AG04449 (cell line): ENCODE measurements around the gene SRCAP.
A peak's percentile ranks its signal among the peaks of the same experiment; 100 is the strongest.

Source experiments
- CTCF ChIA-PET: fragments of 350-600 bp; formaldehyde crosslinking; extraction: SDS; loops from one replicate; lab custom pipeline; 2021; ENCODE audit warnings: antibody characterized with exemption; lab: Yijun Ruan, JAX
- POLR2A ChIA-PET: fragments of 400-600, 350-600 bp; formaldehyde crosslinking; extraction: SDS; loops from one replicate; lab custom pipeline; 2020; ENCODE audit warnings: antibody characterized with exemption, inconsistent platforms; lab: Yijun Ruan, JAX
- DNase-seq: peaks from one replicate; pipeline ENCODE4 v3.0.0-alpha.2; 2010; ENCODE audit warnings: low read depth, low spot score
- H3K4me3 ChIP-seq: 2 replicates; pipeline ENCODE4 v1.5.1; 2011; ENCODE audit warnings: low read depth, mild to moderate bottlenecking, control low read depth, low read length
- CTCF ChIP-seq: IDR thresholded peaks from one replicate; pipeline ENCODE4 v1.5.1; 2011; ENCODE audit warnings: mild to moderate bottlenecking, moderate library complexity, low read length, control low read depth, inconsistent platforms; ENCODE audit not compliant: insufficient read depth; ENCODE audit errors: missing control alignments

SRCAP gene

GRCh38 chr16:30775392-30776188 lies 76.6 kb downstream of the SRCAP start:
- CTCF ChIA-PET: interaction anchor here (1.5 to 2.2 kb wide), 2 partner anchors 11 to 127 kb away, joined by 6 to 11 read pairs; no protein-coding TSS in a partner anchor
- POLR2A ChIA-PET: interaction anchor here (1.0 to 1.9 kb wide), 6 partner anchors 12 to 148 kb away, joined by 3 to 10 read pairs (median 5); partner anchors contain the start of genes CTF1, FBXL19 and PHKG2
- DNase-seq: no peak
- H3K4me3 ChIP-seq: peak overlapping the region; percentile 75
- no peak for TF ChIP-seq CTCF

DNA sequence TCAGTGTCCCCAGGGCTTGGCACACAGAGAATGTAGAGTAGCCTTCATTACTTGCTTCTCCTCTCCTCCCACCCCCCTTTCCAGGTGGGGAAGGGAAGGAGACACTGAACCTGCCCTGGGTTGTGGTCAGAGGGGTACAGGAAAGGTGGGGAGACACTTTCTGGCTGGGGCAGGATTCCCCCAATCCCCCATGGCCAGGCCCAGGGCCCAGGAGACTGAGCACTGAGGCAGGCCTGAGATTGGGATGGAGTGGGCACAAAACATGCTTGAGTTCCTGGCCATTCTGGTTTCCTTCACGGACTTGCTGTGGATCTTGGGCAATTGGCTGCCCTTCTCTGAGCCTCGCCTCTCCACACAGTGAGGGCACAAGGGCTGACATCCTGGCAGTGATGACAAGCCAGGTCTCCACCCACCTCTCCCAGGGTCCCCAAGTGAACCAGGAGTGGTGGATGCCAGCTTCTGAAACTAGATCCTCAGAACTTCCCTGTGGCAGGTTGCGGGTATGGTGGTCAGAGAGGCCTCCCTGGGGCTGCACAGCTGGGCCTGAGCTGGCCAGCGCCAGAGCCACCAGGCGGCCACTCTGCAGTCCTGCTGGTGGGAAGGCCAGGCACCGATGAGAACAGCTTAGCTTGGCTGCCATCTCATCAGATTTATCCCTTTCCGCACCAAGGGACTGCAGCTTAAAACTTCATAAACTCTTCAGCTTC lies 78.8 kb downstream of the SRCAP start:
- CTCF ChIA-PET: interaction anchor here (0.7 to 1.4 kb wide), 4 partner anchors 35 to 67 kb away, joined by 3 to 9 read pairs (median 4); no protein-coding TSS in a partner anchor
- DNase-seq: no peak
- no peak overlapping the region for H3K4me3 ChIP-seq
- no peak for TF ChIP-seq CTCF
- POLR2A ChIA-PET: interaction anchor here (0.6 to 1.1 kb wide), 3 partner anchors 9 to 322 kb away, joined by 3 to 5 read pairs (median 4); partner anchors contain the start of gene ZNF629

DNA sequence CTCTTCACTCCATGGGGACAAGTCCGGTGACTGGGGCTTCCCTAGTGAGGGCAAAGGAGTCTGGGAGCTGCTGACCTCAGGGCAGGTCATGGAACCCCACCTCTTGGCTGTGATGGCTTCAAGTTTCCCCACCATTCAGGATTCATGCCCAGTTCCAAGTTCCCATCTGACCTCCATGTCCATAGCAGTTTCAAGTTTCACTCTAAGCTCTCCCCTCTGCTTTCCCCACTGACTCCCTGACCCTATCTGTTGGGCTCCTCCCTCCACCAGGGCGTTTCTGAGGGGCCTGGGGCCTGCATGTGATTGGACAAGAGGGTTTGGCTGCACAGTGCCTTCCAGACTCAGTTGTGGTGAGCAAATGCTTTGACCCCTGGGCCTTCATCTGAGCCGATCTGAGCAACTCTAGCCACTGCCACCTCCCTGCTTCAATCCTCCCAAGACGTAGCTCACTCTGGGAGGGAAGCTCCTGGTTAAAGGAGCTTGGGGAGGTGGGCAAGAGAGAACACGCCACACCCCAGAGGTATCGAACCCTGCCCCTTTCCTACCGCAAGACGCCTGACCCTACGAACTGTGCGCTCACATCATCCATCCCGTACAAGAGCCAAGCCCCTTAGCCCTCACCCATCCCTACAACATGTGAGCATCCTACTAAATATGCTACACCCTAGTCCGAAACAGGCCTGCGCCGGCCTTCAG lies 79.7 kb downstream of the SRCAP start:
- no peak for TF ChIP-seq CTCF
- POLR2A ChIA-PET: interaction anchor here (0.8 to 1.1 kb wide), 3 partner anchors 8 to 28 kb away, joined by 3 to 5 read pairs (median 3); partner anchors contain the start of gene ZNF629
- CTCF ChIA-PET: interaction anchor here (0.7 to 1.9 kb wide), 4 partner anchors 34 to 123 kb away, joined by 3 to 9 read pairs (median 6); no protein-coding TSS in a partner anchor
- DNase-seq: no peak
- no peak overlapping the region for H3K4me3 ChIP-seq

GRCh38 chr16:30779596-30779995 lies 80.6 kb downstream of the SRCAP start:
- DNase-seq: no peak
- no peak overlapping the region for H3K4me3 ChIP-seq
- ChIA-PET POLR2A (no interaction called here), CTCF (interaction anchor here (1.9 kb wide), 1 partner anchor 123 kb away, joined by 9 read pairs; no protein-coding TSS in a partner anchor)
- no peak for TF ChIP-seq CTCF

DNA sequence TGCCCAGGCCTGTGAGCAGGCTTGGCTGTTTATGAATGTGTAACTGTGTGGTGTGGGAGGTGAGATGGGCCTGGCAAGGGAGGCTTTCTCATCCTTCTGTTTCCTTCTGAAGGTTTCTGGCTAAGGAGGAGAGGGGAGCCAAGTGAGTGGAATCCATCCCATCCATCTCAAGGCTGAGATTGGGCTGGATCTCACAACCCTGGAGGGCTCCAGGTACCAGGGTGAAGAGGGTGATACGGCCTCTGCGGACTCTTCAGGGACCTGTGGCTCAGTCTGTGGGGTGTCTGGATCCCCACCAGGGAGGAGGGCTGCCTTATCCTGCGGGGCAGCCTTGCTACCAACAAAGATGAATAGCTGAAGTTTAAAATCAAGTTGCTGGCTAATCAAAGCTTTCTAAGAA lies 81.0 kb downstream of the SRCAP start:
- ChIA-PET POLR2A (no interaction called here), CTCF (interaction anchor here (1.9 kb wide), 1 partner anchor 122 kb away, joined by 9 read pairs; no protein-coding TSS in a partner anchor)
- no peak for DNase-seq
- no peak overlapping the region for H3K4me3 ChIP-seq
- TF ChIP-seq CTCF: no peak
